NT2/D1 (cell line): ENCODE measurements around the gene CRKL.

ENCODE experiments used
- DNase-seq: peaks from one replicate; pipeline ENCODE4 v3.0.0-alpha.2; 2011; ENCODE audit warnings: low read depth, low spot score
- H3K27me3 ChIP-seq: 2 replicates; pipeline ENCODE4 v1.6.0; 2011; ENCODE audit warnings: mild to moderate bottlenecking; ENCODE audit not compliant: insufficient read length, insufficient read depth
- H3K36me3 ChIP-seq: 2 replicates; pipeline ENCODE4 v1.6.1; 2011; ENCODE audit warnings: mild to moderate bottlenecking, low read length, mixed read lengths; ENCODE audit not compliant: insufficient read depth, insufficient read length
- H3K4me1 ChIP-seq: 2 replicates; pipeline ENCODE4 v1.5.1; 2011; ENCODE audit not compliant: insufficient read depth, insufficient read length
- H3K4me3 ChIP-seq: 2 replicates; pipeline ENCODE4 v1.5.1; 2011; ENCODE audit warnings: low read depth; ENCODE audit not compliant: insufficient read length
- H3K9ac ChIP-seq: 2 replicates; pipeline ENCODE4 v1.6.0; 2011; ENCODE audit warnings: low read depth; ENCODE audit not compliant: insufficient read length
- H3K9me3 ChIP-seq: 2 replicates; pipeline ENCODE4 v1.5.1; 2011; ENCODE audit warnings: mild to moderate bottlenecking, low read length; ENCODE audit not compliant: insufficient read depth
- SUZ12 ChIP-seq: IDR thresholded peaks from 2 replicates; pipeline ENCODE4 v1.6.1; 2011; ENCODE audit not compliant: insufficient read length, insufficient read depth; ENCODE audit errors: extremely low read depth
- YY1 ChIP-seq: IDR thresholded peaks from 2 replicates; pipeline ENCODE4 v1.6.1; 2011; ENCODE audit not compliant: insufficient read length, insufficient read depth
- ZNF274 ChIP-seq: IDR thresholded peaks from 2 replicates; pipeline ENCODE4 v1.6.1; 2011; ENCODE audit warnings: mild to moderate bottlenecking, low read depth, low read length

CRKL gene

GRCh38 chr22:21000987-21001600, 83.9 kb downstream of the CRKL start:
- Histone ChIP-seq H3K9ac (peak overlapping the region; percentile 95), H3K4me3 (peak overlapping the region; percentile 76), H3K9me3 (no peaks in the 10 kb centered on the region), H3K4me1 (peaks cover 2% of the 10 kb centered on the region), H3K36me3 (peaks cover 46% of the 10 kb centered on the region), H3K27me3 (no peaks in the 10 kb centered on the region)
- TF ChIP-seq SUZ12 (no peak), ZNF274 (no peak), YY1 (no peak)
- no peak for DNase-seq

- Histone ChIP-seq H3K27me3 (no peaks in the 10 kb centered on the region), H3K4me1 (peaks cover 2% of the 10 kb centered on the region)
- TF ChIP-seq ZNF274 (no peak), YY1 (peak; percentile 32)
Observed at GRCh38 chr22:21001601-21002325, 84.6 kb downstream of the CRKL start, which contains the start of gene THAP7. Gene THAP7 (minus strand): TSS chr22:21002118. CDS start chr22:21001911, 207 bp downstream.

More at GRCh38 chr22:21001601-21002325, 84.6 kb downstream of the CRKL start, which contains the start of gene THAP7:
- peak within 1 kb of the TSS; percentile 95 for H3K9ac ChIP-seq
- peaks cover 40% of the 10 kb centered on the region for H3K36me3 ChIP-seq
- peak within 1 kb of the TSS; percentile 78 for H3K4me3 ChIP-seq
- H3K9me3 ChIP-seq: no peaks in the 10 kb centered on the region
- peak; percentile 82 for DNase-seq
